ENCODE data around the gene PRRC2A.

DNA sequence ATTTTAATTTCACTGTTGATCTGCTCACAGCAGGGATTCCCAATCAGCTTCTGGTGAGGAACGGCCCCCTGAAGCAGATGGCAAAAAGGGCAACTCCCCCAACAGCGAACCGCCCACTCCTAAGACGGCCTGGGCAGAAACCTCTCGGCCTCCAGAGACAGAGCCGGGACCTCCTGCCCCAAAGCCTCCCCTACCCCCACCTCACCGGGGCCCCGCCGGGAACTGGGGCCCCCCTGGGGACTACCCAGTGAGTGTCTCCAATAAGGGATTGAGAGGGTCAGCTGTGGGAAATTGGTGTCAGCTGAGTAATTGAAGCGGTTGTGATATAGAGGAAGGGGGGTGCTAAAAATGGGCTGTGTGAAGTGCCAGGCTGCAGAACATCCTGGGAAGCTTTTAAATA is 6.4 kb downstream of the PRRC2A start:
- TF ChIP-seq, protein P1, sequence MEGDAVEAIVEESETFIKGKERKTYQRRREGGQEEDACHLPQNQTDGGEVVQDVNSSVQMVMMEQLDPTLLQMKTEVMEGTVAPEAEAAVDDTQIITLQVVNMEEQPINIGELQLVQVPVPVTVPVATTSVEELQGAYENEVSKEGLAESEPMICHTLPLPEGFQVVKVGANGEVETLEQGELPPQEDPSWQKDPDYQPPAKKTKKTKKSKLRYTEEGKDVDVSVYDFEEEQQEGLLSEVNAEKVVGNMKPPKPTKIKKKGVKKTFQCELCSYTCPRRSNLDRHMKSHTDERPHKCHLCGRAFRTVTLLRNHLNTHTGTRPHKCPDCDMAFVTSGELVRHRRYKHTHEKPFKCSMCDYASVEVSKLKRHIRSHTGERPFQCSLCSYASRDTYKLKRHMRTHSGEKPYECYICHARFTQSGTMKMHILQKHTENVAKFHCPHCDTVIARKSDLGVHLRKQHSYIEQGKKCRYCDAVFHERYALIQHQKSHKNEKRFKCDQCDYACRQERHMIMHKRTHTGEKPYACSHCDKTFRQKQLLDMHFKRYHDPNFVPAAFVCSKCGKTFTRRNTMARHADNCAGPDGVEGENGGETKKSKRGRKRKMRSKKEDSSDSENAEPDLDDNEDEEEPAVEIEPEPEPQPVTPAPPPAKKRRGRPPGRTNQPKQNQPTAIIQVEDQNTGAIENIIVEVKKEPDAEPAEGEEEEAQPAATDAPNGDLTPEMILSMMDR (IDR thresholded peaks at IDR 0.05; ENCODE audit: low read length): no peak
- no peak for TF ChIP-seq EZH2phosphoT487 (IDR thresholded peaks at IDR 0.05; ENCODE audit: low read length)
